AG09309 (cell line): ENCODE data around the gene FDXR.

Source experiments
- DNase-seq: peaks from one replicate; pipeline ENCODE4 v3.0.0-alpha.2; 2010; ENCODE audit warnings: low read depth
- H3K4me3 ChIP-seq: 2 replicates; pipeline ENCODE4 v1.5.1; 2011; ENCODE audit warnings: mild to moderate bottlenecking, low read depth, low read length, moderate library complexity; ENCODE audit not compliant: control insufficient read depth
- TF ChIP-seq, protein P1 (sequence below): IDR thresholded peaks from 2 replicates; pipeline ENCODE4 v1.5.1; 2011; ENCODE audit warnings: mild to moderate bottlenecking, low read depth, low read length, inconsistent platforms; ENCODE audit not compliant: insufficient read depth, control insufficient read depth; ENCODE audit errors: missing control alignments

Gene FDXR

DNA sequence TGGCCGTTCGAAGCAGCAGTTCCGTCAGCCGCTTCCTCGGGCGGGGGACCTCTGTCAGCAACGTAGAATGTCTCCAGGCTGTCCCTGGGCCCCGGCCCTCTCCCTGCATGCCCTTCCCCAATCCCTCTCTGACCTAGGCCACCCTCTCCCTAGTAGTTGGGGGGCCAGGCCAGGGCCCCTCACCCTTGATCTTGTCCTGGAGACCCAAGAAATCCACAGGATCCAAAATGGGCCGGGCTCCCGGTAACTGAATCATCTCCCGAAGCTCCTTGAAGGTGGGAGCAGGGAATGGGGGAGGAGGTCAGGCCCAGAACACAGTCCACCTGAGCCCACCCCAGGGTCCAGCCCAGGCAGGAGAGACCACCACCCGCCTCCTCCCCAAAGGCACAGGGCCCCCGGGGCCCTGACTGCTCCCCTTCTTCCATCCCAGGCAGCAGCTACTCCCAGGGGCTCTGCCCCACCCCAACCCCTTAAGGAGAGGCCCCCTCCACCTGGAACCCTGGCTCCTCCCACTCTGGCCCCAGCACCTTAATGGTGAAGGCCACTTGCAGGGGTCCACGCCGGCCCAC, 8.4 kb downstream of the FDXR start:
- TF ChIP-seq, protein P1, sequence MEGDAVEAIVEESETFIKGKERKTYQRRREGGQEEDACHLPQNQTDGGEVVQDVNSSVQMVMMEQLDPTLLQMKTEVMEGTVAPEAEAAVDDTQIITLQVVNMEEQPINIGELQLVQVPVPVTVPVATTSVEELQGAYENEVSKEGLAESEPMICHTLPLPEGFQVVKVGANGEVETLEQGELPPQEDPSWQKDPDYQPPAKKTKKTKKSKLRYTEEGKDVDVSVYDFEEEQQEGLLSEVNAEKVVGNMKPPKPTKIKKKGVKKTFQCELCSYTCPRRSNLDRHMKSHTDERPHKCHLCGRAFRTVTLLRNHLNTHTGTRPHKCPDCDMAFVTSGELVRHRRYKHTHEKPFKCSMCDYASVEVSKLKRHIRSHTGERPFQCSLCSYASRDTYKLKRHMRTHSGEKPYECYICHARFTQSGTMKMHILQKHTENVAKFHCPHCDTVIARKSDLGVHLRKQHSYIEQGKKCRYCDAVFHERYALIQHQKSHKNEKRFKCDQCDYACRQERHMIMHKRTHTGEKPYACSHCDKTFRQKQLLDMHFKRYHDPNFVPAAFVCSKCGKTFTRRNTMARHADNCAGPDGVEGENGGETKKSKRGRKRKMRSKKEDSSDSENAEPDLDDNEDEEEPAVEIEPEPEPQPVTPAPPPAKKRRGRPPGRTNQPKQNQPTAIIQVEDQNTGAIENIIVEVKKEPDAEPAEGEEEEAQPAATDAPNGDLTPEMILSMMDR: no peak

GRCh38 chr17:74863420-74864296, 9.1 kb downstream of the FDXR start:
- DNase-seq: no peak
- TF ChIP-seq, protein P1: no peak
- H3K4me3 ChIP-seq: no peak overlapping the region

More for the DNA sequence above, 8.4 kb downstream of the FDXR start:
- H3K4me3 ChIP-seq: no peak overlapping the region
- DNase-seq: no peak

- no peak overlapping the region for H3K4me3 ChIP-seq
- TF ChIP-seq, protein P1: no peak
- DNase-seq: no peak
These were observed 9.9 kb downstream of the FDXR start for GRCh38 chr17:74862919-74863318.

DNA sequence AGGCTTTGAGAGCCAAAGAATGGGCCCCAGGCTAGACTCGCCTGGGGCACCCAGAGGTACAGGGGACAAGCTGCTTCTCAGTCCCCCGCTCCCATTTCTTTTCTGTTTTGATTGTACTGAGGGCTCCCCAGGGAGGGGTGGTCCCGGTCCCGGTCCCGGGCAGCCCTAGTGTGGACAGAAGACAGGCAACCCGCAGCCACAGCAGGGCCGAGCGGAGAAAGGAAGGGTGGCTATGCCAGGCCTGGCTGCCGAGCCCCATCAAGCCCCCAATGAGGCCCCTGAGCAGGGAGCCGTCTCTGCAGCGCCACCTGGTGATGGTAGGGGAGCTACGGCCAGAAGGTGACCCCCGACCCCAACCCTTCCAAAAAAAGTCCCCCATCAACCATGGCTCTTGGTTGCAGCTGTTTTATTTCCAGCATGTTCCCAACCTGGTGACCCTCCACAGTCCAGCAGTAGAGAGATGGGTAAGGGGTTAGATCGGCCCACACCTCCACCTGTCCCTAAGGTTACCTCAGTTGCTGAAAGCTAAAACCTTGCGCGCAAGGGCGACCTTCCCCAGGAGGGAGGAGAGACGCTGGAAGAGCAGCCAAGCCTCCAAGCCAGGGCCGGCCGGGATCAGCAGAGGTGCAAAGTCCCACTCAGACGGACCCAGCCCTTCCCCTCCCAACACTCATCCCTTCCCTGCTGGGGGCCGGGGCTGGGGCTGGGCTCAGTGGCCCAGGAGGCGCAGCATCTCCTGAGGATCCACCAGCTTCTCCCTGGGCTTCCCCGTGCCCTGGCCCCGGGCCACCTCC, 10.5 kb downstream of the FDXR start:
- no peak overlapping the region for H3K4me3 ChIP-seq
- TF ChIP-seq, protein P1: peak; percentile 79
- DNase-seq: no peak

DNA sequence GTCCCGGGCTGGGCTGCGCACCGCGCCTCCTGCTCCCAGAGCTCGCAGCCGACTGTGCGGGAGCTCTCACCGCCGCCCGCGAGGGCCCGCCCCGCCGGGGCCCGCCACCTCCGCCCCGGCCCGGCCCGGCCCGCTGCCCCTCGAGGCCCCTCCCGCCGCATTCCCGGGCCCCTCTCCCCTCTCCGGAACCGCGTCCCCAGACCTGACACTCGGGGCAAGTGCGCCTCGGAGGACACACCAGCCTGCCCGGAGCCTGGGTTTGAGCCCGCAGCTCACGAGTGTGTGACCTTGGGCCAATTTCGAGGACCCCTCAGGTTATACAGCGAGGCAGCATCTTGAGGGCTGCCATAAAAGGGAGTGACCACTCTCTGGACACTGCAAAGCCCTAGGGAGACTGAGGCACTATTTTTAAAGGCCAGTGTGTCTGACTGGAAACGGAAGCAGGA, 11.1 kb downstream of the FDXR start:
- no peak overlapping the region for H3K4me3 ChIP-seq
- TF ChIP-seq, protein P1: no peak
- DNase-seq: no peak

GRCh38 chr17:74860872-74861661, 11.7 kb downstream of the FDXR start:
- no peak overlapping the region; the same call in 1 of the 2 replicates for H3K4me3 ChIP-seq
- TF ChIP-seq, protein P1: no peak
- DNase-seq: no peak
